Measurements from ENCODE around the gene CHD8. TPM values are rescaled to one million over a fixed set of nuclear protein-coding genes. Genes with fewer than 3 reads are reported as not detected.

Gene CHD8
- total RNA-seq, 1 donor from 2014 or later = 54.1 TPM

- DNase-seq = no peak
These were observed 88.3 kb downstream of the CHD8 start for GRCh38 chr14:21367582-21368144.

GRCh38 chr14:21356511-21356910 lies 99.4 kb downstream of the CHD8 start:
- DNase-seq = no peak

- DNase-seq = no peak
These were observed 103.3 kb downstream of the CHD8 start for GRCh38 chr14:21352587-21352986.

GRCh38 chr14:21350539-21350938 lies 105.4 kb downstream of the CHD8 start:
- DNase-seq = no peak

- no peak for DNase-seq
These were observed 108.7 kb downstream of the CHD8 start for GRCh38 chr14:21347201-21347600.

- no peak for DNase-seq
These were observed 109.3 kb downstream of the CHD8 start for GRCh38 chr14:21346532-21347135.

GRCh38 chr14:21343035-21343794 lies 112.7 kb downstream of the CHD8 start:
- DNase-seq = no peak

Small RNAs within 50 kb of the gene (small RNA-seq; reads per million reads assigned to genes)
- gene RN7SL650P (not detected), gene SNORD8 (3,438 reads per million, percentile 99 among the genes with 10 or more reads in this experiment), gene SNORD9 (44.5 reads per million, percentile 95 among the genes with 10 or more reads in this experiment)

Other genes with a start within 250 kb of the CHD8 start
- 531 TPM for gene HNRNPC, start 186.7 kb downstream of the CHD8 start, total RNA-seq
- gene RPGRIP1, start 176.0 kb downstream of the CHD8 start, total RNA-seq = 0.16 TPM
- gene SUPT16H, start 72.1 kb downstream of the CHD8 start, total RNA-seq = 96.7 TPM
- gene RAB2B, start 20.8 kb upstream of the CHD8 start, total RNA-seq = 48.0 TPM
- 20.9 TPM for gene TOX4, start 21.1 kb upstream of the CHD8 start, total RNA-seq
- 87.8 TPM for gene METTL3, start 55.2 kb upstream of the CHD8 start, total RNA-seq
- 11.2 TPM for gene SALL2, start 70.2 kb upstream of the CHD8 start, total RNA-seq
- gene OR10G3, start 124.0 kb upstream of the CHD8 start, total RNA-seq = not detected
- gene OR10G2, start 178.8 kb upstream of the CHD8 start, total RNA-seq = not detected
- not detected for gene OR4E2, start 197.7 kb upstream of the CHD8 start, total RNA-seq
- not detected for gene OR4E1, start 217.7 kb upstream of the CHD8 start, total RNA-seq